NCI-H1105 (cell line): ENCODE measurements around the gene C1orf53.
A peak's percentile ranks its signal among the peaks of the same experiment; 100 is the strongest.

ENCODE experiments used
- DNase-seq: peaks from one replicate; lab custom pipeline; 2025; lab: John Stamatoyannopoulos, UW

Gene C1orf53

DNA sequence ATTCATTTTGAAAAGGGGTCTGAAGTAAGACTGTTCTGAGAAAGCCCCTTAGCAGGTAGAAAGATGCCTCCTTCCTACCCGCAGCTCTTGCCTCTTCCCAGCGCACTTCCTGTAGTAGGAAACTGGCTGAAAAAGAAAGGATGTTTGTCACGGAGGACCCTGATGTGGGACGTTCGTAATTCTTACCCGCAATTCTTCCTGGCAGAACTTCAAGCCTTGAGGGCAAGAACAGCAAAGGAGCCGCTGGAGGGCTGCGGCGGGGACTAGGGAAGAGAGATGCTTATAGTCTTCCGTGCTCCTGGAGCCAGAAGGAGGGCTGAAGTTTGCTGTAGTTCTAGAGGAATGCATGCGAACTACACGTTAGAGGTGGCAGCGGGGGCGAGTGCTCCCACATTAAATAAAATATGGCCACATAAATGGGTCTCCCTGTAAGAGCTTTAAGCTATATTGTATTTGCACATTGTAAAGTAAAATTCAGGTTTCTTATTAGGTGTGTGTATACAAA, 6.3 kb downstream of the C1orf53 start:
- DNase-seq, result no peak

DNA sequence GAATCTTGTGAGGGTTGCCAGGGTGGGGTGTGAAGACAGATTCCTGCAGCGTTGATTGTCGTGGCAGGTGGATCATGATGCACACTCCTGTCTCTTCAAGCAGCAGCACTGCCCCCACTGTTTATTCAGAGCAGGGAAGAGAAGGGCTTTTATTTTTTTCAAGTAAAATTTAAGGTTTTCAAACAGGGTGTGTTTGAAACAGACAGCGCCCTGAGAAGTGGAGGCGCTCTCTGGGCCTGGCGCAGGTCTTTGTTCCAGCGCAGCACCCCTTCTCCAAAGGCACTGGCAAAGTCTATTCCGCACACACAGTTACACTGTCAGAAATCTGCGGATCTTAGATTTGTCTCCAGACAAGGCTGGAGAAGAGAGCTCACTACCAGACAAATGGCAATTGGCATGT, 7.0 kb downstream of the C1orf53 start:
- no peak for DNase-seq

DNA sequence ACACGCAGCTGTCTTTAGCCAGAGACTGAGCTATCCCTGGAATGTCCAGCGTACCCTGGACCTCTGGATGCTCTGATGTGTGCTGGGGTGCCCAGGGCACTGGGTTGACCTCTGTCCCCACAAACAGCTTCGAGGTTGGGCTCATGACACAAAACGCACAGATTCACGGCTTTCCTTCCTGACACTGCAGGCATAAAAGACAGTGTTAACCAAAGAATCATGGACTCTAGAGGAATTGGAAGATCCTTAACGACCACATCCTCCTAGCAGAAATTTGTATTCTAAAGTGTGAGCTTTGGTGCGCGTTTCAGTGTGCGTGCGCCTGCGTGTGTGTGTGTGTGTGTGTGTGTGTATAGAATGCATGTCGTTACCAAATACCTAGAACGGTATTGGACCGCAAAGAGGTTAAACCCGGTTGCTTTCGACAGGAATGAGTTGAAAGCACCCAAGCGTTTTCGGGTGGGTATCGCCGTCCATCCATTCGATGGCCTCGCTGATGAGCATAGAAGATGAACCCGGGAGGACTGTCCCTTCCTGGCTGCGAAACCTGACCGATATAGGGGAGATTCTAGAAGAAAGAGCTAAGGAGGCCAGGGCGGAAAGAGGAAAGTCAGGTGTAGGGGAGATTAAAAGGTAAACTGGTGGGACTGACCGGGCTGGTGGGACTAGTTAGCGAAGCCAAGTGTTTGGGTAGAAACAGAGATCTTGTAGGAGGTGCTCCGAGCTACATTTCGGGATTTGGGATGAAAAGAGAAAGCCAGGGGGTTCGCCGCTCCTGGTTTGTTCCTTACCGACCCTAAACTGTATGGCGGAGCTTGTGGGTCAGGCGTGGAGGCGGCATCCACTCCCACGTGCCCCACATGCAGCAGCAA, 7.9 kb downstream of the C1orf53 start:
- DNase-seq, result no peak

DNA sequence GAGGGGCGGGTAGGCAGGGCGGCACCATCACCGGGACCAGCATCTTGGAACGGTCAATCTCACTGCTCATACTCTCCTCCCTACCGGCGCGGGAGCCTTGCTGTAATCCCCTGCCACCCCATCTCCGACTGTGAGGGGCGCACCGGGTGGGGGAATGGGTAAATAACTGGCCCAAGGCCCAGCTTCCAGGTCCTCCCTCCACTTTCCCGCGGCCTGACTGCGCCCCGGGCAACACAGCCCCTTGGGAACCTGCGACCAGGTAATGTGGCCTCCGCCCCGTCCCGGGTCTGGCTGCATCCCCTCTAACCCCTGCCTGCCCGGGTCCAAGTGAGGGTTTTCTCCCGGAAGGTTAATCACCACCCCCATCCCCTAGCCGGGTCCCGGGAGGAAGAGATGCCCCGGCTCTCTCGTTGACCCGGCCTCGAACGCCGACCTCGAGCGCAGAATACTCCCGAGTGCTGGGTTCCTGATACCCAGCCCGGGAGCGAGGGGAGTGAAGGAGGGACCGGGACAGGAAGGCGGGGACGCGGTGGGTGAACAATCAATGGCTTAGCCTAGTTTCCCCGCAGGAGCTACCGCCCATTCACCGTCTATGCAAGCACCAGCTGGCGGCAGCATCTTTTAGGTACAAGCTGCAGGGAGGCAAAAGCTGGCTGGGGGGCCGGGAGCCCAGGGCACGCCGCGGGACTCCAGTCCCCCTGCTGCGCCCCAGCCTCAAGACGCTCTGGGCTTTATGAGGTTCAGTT, 8.9 kb downstream of the C1orf53 start:
- peak; percentile 33 for DNase-seq

DNA sequence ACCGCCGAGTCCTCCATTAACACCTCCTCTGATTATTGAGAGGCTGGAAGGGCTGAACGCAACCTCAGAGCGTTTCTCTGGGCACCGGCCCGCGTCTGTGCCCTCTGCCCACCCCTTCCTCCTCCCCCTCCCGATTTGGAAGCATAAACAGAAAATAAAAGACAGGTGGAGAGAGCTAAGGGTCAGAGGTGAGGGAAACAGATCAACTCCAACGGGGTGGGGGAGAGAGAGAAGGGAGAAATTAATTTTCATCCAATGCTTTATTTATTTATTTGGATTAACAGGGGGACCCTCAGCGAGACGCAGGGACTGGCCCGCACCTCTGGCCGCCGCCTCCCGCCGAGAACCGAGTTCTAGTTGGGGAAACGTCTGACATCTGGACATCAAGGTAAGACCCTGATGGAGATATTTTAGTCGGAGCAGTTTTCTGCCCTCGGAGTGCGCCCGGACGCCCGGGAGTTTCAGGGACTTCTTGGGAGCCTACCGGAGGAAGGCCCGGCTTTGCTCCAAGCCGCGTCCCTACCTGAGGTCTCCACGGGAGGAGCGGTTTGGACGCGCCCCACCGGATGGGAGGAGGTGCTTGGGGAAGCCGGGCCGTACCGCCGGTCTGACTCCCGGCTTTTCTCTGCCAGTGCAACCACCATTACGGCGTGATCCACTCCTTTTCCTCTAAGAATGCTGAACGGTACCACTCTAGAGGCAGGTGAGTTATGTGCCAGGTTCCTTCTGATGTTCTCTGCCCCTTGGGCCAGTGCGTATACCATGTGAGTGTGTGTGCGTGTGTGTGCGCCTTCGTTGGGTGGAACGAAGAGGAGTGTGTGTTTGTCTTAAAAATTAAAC, 9.6 kb downstream of the C1orf53 start:
- DNase-seq, result peak; percentile 26

DNA sequence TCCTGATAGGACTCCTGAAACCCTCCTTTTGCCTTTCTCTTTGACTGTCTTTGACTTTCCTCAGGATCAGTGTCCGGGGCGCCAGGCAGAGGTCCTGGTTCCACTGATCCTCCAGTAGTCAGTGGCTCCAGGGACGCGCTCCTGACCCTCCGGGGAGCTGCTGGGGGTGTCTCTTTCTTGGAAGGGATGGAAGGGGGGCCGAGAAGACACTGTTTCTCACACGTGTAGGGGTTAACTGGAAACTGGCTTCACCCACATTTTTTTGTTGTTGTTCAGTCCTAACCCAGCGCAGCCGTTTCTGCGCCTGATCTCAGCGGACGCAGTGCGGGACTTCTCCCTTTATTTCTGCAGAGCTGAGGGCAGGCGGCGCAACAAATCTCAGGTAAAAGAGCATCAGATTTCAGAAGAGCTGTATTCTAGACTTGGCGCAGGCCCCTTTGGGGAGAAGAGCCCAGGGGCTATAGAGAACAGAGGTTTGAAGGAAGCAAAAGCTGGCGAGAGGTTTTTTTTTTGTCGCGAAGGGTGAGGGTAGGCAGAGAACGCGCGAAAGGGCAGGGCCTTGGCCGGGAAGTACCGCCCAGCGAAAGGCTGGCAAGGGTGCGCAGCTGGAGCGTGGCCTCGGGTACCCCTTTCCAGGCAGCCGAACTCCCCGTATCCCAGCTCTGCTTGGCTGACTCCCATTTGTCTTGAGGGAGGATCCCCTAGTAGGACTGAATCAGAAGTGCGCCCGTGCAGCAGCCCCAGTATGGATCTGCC, 10.5 kb downstream of the C1orf53 start:
- DNase-seq, result no peak

DNA sequence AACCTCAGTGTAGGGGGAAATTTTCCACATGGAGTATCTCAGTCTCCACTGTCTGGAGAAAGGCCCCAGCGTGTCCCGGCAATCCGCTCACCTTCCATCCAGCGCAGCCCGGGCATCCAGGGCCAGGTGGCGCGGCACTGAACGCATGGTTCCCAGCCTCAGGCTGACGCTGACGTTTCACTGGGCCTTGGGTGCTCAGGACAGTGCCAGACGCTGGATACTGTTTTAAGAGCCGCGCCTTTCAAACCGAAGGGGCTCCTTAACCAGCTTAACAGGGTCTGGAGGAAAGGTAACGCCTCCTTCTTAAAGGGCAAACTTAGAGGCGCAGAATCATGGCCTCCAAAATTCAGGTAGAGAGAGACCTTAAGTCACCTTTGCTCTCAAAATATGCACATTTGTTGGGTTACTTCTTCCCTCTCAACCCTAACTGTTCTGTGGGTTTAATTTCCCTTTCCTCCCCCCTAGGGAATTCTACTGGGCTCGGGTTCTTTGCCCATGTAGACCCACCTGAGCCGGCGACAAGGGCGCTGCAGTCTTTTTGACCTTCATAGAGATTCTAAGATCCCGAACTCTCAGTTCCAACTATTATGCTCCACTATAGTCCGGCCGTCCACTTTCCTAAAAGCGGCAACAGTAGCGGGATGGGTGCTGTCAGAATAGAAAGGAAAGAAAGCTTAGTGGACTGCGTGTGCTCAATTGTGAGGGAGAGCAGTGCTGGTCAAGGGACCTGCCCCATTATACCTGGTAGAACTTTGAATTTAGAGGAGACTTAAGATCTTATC, 11.3 kb downstream of the C1orf53 start:
- no peak for DNase-seq

DNA sequence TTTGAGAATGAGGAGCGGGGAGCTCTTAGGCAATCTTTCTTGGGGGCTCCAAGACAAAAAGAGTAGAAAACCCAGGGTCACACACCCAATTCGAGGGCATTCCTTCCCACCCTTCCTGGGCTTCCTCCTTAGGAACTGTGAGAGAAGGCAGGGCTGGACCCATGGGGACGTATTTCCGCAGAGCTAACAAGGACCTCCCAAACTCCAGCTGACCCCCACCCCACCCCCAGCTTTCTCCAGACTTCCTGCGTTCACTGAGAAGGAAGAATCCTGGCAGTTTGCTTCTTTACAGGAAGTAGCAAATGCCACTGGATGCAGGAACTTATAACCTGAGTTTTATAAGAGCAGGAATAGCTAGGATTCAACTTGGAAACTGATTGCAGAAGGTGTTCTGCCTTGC, 12.1 kb downstream of the C1orf53 start:
- DNase-seq, result no peak

DNA sequence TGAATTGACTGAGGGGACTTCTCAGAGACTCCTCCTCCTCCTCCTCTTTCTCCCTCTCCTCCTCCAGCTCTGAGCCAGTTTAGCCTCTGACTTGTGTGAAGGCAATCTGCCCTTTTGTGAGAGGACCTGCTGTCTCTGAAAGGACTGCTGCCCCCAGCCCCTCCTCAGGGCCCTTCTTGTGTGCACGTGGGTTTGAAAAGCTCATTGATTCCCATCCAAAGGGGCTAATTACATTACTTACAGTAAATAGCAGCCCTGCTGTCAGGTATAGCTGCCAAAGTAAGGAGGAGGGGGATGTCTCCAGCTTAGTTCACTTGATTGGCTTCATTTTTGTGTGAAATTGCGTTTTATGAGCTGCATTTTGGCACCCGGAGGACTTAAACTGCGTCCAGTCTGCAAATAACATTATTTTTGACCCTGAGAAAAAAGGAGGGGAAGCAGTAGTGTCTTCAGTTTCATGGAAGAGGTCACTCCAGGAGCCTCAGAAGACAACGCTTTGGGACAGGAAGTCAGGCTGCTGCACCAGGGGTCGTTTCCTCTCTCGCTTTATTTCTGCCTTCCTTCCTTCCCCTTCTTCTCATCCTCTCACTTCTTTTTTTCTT, 12.9 kb downstream of the C1orf53 start:
- peak; percentile 35 for DNase-seq

DNA sequence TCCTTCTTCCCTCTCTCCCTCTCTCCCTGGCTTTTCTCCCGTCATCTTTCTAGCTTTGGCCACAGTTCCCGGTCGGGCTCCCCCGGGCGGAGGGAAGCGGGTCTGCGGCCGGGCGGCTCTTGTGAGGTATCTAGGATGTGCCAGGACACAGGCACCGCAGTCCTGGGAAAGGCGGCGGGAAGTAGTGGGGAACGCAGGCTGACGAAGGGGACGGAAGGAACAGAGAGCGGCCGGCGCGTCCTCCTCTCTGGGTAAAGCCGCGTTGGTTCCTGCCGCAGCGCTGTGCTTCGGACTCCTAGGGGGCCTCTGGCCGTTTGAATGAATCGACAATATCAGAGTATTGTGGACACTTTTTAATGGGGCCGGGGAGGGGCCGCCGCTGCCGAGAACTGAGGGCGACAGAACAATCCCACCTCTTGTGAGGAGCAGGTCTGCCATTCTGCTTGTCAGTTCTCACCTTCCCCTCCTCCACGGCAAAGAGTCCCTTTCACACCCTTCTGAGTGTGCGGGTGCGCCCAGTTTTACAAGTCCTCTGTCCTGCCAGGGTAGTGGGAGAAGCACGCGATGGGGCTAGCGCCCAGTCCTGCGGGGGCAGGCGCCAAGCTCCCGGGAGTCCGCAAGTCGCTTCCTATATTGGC, 13.6 kb downstream of the C1orf53 start:
- peak; percentile 74 for DNase-seq

DNA sequence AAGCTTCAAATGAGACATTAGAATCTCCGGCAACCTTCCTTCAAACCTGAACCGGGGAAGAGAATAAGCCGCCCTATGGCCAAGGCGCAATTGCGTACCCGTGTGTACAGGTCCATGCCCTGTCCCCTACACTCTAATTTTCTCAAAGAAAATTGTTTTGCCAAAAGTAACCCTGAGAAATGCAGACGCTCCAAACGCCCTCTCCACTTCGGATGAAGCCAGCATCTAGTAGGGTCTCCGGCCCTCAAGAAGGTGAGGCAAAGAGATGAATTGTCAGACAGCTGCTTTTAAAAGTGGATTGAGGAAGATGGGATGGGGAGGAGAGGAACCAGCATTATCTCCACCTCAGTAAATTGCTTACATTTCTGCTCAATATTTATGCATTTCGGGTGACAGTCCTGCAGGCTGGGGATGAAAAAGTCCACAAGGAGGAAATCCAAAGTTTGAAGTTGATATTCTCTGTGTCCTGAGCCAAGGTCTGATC, 14.1 kb downstream of the C1orf53 start:
- DNase-seq, result no peak

DNA sequence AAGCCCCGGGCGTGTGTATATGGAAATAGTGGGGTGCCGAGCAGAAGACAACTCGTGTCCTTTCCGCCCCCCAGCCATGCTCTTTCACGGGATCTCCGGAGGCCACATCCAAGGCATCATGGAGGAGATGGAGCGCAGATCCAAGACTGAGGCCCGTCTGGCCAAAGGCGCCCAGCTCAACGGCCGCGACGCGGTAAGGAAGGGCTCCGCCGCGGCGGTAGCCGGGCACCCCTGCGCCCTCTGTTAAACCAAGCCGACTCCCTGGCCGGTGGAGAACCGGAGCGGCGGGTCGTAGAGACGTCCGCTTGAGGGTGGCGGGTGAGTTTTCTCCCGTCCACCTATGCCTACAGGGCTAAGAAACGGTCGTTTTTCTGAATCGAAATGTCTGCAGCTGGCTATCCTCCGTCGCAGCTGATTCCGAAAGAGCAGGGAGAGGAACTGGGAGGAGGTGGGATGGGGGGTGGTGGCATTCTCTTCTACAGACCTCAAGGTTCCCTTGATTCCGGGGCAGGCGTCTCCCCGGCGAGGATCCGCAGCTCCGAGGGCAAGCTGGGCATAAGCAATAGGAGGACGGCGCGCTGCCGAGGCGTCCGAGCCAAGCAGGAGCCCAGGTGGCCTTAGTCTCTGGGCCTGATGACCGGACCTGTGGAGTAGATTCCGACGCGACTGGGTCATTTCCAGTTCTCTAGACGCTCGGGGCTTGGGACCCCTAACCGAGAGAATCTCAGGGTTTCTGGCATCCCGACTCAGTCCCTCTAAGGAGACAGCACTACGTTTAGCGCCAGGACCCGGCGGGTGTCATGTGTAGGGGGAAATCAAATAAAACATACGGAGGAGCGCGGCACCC, 15.6 kb downstream of the C1orf53 start:
- DNase-seq, result no peak

DNA sequence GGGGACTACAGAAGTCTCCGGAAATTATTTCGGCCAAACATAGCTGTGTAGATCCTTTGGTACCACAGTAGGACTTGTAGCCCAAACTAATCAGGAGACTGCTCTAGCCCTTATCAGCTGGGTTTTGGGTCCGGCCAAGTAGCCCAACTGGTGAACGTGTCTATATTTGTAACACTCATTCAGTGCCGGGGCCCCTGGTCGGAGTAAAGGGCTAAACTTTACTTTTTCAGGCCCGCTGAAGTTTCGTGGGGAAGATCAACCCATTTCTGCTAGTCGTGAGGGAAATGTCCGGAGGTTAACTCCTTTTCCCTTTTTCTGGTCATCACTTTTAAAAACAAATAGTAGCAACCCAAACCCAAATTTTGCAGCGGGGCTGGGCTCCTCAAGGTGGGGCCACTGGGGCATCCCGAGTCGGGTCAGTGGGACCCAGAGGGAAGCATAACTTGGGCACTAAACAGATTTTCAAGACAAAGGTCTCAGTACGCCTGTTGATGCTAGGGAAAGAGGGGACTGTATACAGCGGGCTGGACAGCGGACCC, 16.4 kb downstream of the C1orf53 start:
- DNase-seq, result no peak

DNA sequence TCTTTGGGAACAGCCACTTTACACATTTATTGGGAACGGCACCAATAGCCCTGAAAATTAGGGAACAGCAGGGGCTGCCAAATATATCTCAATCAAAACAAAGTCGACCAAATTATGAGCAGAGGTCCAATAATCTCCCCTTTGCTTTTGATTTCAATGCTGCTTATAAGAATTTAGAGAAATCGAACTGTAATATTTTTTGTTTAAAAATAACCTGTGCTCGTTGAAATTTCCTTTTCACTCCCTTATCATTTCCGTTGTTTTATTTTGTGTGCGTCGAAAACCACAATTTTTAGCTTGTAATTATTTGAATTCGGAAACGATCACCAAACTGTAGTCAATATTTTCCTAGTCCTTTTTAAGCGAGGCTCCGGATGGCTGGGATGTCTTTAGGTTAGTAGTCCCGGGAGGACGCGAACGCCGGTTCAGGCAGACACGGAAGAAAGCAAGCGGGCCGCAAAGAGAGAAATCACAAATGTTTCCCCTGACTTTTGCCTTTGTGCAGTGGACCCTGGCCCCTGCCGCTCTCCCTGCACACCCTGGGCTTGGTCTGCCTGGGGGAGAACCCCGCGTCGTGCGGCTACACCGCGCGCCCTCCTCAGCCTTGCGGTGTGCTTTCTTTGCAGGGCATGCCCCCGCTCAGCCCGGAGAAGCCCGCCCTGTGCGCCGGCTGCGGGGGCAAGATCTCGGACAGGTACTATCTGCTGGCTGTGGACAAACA, 17.1 kb downstream of the C1orf53 start:
- DNase-seq, result no peak

DNA sequence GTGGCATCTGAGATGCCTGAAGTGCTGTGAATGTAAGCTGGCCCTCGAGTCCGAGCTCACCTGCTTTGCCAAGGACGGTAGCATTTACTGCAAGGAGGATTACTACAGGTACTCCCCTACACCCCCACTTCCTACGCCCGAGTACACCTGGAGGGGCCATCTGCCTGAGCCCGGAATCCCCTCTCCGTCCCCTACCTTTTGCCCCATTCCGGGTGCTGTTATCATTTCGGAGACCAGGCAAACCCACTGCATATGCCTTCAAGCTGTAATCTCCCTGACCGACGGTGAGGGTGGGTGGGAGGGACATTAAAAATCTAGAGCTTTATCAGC, 17.6 kb downstream of the C1orf53 start:
- no peak for DNase-seq

DNA sequence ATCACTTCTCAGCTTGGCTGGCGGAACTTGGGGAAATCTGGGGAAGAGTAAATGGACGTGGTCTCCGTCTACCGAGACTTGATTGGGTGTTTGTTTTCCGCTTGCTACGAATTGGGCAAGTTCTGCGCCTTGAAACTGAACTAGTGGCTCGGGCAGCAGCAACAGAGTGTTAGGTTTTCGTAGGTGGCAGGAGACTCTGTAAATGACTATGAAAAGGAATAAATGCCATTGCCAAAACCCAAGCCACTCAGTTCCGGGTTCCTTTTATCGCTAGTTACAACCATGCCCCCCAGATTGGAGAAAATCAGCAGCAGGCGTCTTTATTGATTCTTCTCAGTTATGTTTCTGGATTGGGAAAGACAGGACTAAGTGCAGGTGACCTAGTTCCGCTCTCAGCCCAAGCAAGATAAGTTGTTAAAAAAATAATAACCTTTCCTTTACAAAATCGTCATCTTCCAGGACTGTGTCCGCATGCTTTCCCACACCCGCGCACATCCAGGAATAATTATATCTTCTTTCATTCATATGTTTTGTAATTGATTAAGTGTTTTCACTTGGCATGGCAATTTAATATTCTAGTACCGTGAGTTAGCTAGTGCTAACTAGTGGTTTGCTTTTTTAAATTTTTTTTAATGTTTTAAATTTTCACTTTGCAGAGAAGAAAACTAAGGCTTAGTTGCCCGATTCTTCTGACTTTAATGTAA, 18.1 kb downstream of the C1orf53 start:
- DNase-seq, result no peak
